HEK293 (cell line): ENCODE results near the gene HOXB9.

Experiments used
- CTCF ChIA-PET: fragments of 350-600 bp; formaldehyde crosslinking; extraction: SDS; loops from one replicate; lab custom pipeline; 2021; ENCODE audit warnings: antibody characterized with exemption; lab: Yijun Ruan, JAX
- POLR2A ChIA-PET: fragments of 300-600 bp; formaldehyde crosslinking; extraction: SDS; loops from one replicate; lab custom pipeline; 2020; ENCODE audit warnings: antibody characterized with exemption, inconsistent platforms; lab: Yijun Ruan, JAX
- H3K27ac ChIP-seq: fragments of 200-500 bp; sonication (Bioruptor generic); 2 replicates; pipeline ENCODE4 v1.5.1; 2014; ENCODE audit warnings: low read depth, low read length, control low read depth, inconsistent platforms; ENCODE audit errors: extremely low read depth
- H3K36me3 ChIP-seq, 2 experiments: fragments of 200-500 bp in 1 of 2; sonication (Bioruptor generic) in 1 of 2; 1 replicate in 1 of 2; 2 replicates in 1 of 2; pipeline ENCODE4 v1.5.1; 2014 to 2017; ENCODE audit warnings: inconsistent platforms in 2 of 2, low read length in 2 of 2; ENCODE audit not compliant: control insufficient read depth in 2 of 2, insufficient read depth in 1 of 2
- H3K4me1 ChIP-seq: fragments of 200-500 bp; sonication (Bioruptor generic); 2 replicates; pipeline ENCODE4 v1.5.1; 2014; ENCODE audit warnings: mild to moderate bottlenecking, low read length, inconsistent platforms; ENCODE audit not compliant: control insufficient read depth, insufficient read depth
- H3K4me3 ChIP-seq: 2 replicates; pipeline ENCODE4 v1.5.1; 2011; ENCODE audit warnings: low read depth, mild to moderate bottlenecking, control low read depth, low read length, moderate library complexity
- H3K9me3 ChIP-seq: fragments of 200-500 bp; sonication (Bioruptor generic); 2 replicates; pipeline ENCODE4 v1.5.1; 2014; ENCODE audit warnings: low read depth, low read length, inconsistent platforms; ENCODE audit not compliant: control insufficient read depth, insufficient read depth
- FEZF1 ChIP-seq: fragments of 450-650 bp; formaldehyde crosslinking; IDR thresholded peaks from 2 replicates; pipeline ENCODE4 v1.5.1; 2016; ENCODE audit warnings: missing biosample characterization, missing genetic modification characterization
- GFI1B ChIP-seq: fragments of 450-650 bp; formaldehyde crosslinking; IDR thresholded peaks from 2 replicates; pipeline ENCODE4 v1.5.1; 2016; ENCODE audit warnings: missing biosample characterization, missing genetic modification characterization
- GLI2 ChIP-seq: fragments of 450-650 bp; formaldehyde crosslinking; IDR thresholded peaks from 2 replicates; pipeline ENCODE4; 2017; ENCODE audit warnings: missing biosample characterization, missing genetic modification characterization, low read depth, borderline replicate concordance
- KLF10 ChIP-seq: fragments of 450-650 bp; IDR thresholded peaks from 2 replicates; pipeline ENCODE4 v1.5.1; 2018; ENCODE audit warnings: missing biosample characterization, mild to moderate bottlenecking, missing genetic modification characterization
- KLF16 ChIP-seq: fragments of 450-650 bp; formaldehyde crosslinking; IDR thresholded peaks from 2 replicates; pipeline ENCODE4 v1.5.1; 2017; ENCODE audit warnings: missing biosample characterization, missing genetic modification characterization
- SP7 ChIP-seq: fragments of 450-650 bp; formaldehyde crosslinking; IDR thresholded peaks from 2 replicates; pipeline ENCODE4 v1.5.1; 2016; ENCODE audit warnings: missing biosample characterization, missing genetic modification characterization
- ZBTB17 ChIP-seq: fragments of 450-650 bp; formaldehyde crosslinking; IDR thresholded peaks from 2 replicates; pipeline ENCODE4 v1.5.1; 2016; ENCODE audit warnings: missing biosample characterization, missing genetic modification characterization
- ZIC2 ChIP-seq: fragments of 450-650 bp; formaldehyde crosslinking; IDR thresholded peaks from 2 replicates; pipeline ENCODE4 v1.5.1; 2016; ENCODE audit warnings: missing biosample characterization, missing genetic modification characterization
- ZNF140 ChIP-seq: fragments of 450-650 bp; formaldehyde crosslinking; IDR thresholded peaks from 2 replicates; pipeline ENCODE4 v1.5.1; 2016; ENCODE audit warnings: missing biosample characterization, missing genetic modification characterization
- ZNF202 ChIP-seq: fragments of 450-650 bp; formaldehyde crosslinking; IDR thresholded peaks from 2 replicates; pipeline ENCODE4 v1.5.1; 2016; ENCODE audit warnings: missing biosample characterization, missing genetic modification characterization, borderline replicate concordance
- ZNF23 ChIP-seq: fragments of 450-650 bp; formaldehyde crosslinking; IDR thresholded peaks from 2 replicates; pipeline ENCODE4 v1.5.1; 2016; ENCODE audit warnings: missing biosample characterization, missing genetic modification characterization, borderline replicate concordance
- ZNF335 ChIP-seq: fragments of 450-650 bp; formaldehyde crosslinking; conservative IDR thresholded peaks from 2 replicates; pipeline ENCODE4 v1.5.1; 2016; ENCODE audit warnings: missing biosample characterization, missing genetic modification characterization
- ZNF341 ChIP-seq: fragments of 450-650 bp; formaldehyde crosslinking; IDR thresholded peaks from 2 replicates; pipeline ENCODE4; 2016; ENCODE audit warnings: low read depth, missing biosample characterization, missing genetic modification characterization
- ZNF350 ChIP-seq: fragments of 450-650 bp; formaldehyde crosslinking; IDR thresholded peaks from 2 replicates; pipeline ENCODE4 v1.5.0; 2017; ENCODE audit warnings: missing biosample characterization, mild to moderate bottlenecking, missing genetic modification characterization
- ZNF354C ChIP-seq: fragments of 450-650 bp; formaldehyde crosslinking; IDR thresholded peaks from 2 replicates; pipeline ENCODE4 v1.5.1; 2016; ENCODE audit warnings: missing biosample characterization, missing genetic modification characterization, low read depth, borderline replicate concordance
- ZNF366 ChIP-seq: fragments of 450-650 bp; formaldehyde crosslinking; conservative IDR thresholded peaks from 2 replicates; pipeline ENCODE4 v1.5.1; 2016; ENCODE audit warnings: missing biosample characterization, missing genetic modification characterization
- ZNF501 ChIP-seq: fragments of 450-650 bp; formaldehyde crosslinking; IDR thresholded peaks from 2 replicates; pipeline ENCODE4 v1.5.1; 2016; ENCODE audit warnings: missing biosample characterization, missing genetic modification characterization
- ZNF571 ChIP-seq: fragments of 450-650 bp; formaldehyde crosslinking; IDR thresholded peaks from 2 replicates; pipeline ENCODE4 v1.5.0; 2017; ENCODE audit warnings: missing biosample characterization, missing genetic modification characterization
- ZNF585B ChIP-seq: fragments of 450-650 bp; formaldehyde crosslinking; IDR thresholded peaks from 2 replicates; pipeline ENCODE4 v1.5.1; 2016; ENCODE audit warnings: missing biosample characterization, missing genetic modification characterization
- ZNF777 ChIP-seq: fragments of 450-650 bp; formaldehyde crosslinking; IDR thresholded peaks from 2 replicates; pipeline ENCODE4 v1.5.1; 2017; ENCODE audit warnings: missing biosample characterization, missing genetic modification characterization, borderline replicate concordance
- TF ChIP-seq, protein P1 (sequence below): fragments of 450-650 bp; formaldehyde crosslinking; IDR thresholded peaks from 2 replicates; pipeline ENCODE4 v1.5.1; 2016; ENCODE audit warnings: missing biosample characterization, missing genetic modification characterization
- TF ChIP-seq, protein P2 (sequence below): fragments of 450-650 bp; formaldehyde crosslinking; IDR thresholded peaks from 2 replicates; pipeline ENCODE4 v1.5.1; 2017; ENCODE audit warnings: missing biosample characterization, missing genetic modification characterization
- TF ChIP-seq, protein P3 (sequence below): fragments of 450-650 bp; formaldehyde crosslinking; IDR thresholded peaks from 2 replicates; pipeline ENCODE4 v1.5.1; 2016; ENCODE audit warnings: missing biosample characterization, missing genetic modification characterization
- TF ChIP-seq, protein P4 (sequence below): fragments of 450-650 bp; formaldehyde crosslinking; conservative IDR thresholded peaks from 2 replicates; pipeline ENCODE4 v1.5.1; 2016; ENCODE audit warnings: low read depth, missing biosample characterization, missing genetic modification characterization

HOXB9 gene

DNA sequence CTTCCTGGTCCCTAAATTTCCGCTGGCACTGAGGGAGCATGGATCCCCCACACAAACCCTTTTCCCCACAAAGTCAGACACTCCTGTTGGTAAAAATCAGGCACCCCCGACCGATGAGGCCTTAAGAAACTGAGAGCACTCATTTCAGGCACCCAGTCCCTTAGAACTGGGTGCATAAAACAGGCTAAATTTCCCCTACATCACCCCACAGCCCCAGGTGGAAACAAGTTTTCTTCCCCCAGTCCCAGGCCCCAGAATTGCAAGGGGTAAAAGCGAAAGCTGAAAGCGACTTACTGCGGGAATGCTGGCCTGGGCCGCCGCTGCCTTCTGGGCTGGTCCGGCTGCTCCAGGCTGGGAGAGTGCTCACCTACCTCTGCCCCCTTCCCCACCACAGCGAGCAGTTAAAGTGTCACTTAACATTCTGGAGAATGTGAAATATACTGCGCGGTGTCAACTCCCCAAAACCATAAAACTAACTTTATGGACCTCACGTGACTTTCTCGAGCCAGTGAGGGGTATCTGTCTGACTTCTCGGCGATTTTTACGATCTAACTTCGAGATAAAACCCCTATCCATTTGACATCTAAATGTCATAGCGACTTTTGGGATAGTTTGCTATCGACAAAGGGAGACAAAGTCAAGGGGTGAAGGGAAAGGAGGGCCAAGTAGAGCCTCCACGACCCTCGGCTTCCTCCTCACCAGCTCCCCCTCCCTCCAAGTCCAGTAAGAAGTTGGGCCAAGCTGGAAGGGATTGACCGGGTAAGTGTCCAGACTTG is 36.1 kb downstream of the HOXB9 start, which contains the start of gene HOXB3:
HOXB3 (minus strand) TSS at position 411 of the 776 bp plus-strand sequence. CDS start 37,767 bp downstream, outside the sequence.
- H3K4me3 ChIP-seq = no peak within 1 kb of the TSS
- peaks cover 0 to 29% of the 10 kb centered on the region in 2 experiments; a peak in 2 of 3 replicates for H3K36me3 ChIP-seq
- peaks cover 42% of the 10 kb centered on the region for H3K4me1 ChIP-seq
- ChIA-PET CTCF (interaction anchor here (0.6 to 6.0 kb wide), 6 partner anchors 29 to 570 kb away, joined by 3 to 52 read pairs (median 5); no protein-coding TSS in a partner anchor), POLR2A (interaction anchor here (0.6 kb wide), 2 partner anchors 10 to 542 kb away, joined by 3 read pairs; partner anchors contain the start of gene NFE2L1)
- no peaks in the 10 kb centered on the region for H3K9me3 ChIP-seq
- H3K27ac ChIP-seq = peak within 1 kb of the TSS; percentile 92
- TF ChIP-seq, protein P1, sequence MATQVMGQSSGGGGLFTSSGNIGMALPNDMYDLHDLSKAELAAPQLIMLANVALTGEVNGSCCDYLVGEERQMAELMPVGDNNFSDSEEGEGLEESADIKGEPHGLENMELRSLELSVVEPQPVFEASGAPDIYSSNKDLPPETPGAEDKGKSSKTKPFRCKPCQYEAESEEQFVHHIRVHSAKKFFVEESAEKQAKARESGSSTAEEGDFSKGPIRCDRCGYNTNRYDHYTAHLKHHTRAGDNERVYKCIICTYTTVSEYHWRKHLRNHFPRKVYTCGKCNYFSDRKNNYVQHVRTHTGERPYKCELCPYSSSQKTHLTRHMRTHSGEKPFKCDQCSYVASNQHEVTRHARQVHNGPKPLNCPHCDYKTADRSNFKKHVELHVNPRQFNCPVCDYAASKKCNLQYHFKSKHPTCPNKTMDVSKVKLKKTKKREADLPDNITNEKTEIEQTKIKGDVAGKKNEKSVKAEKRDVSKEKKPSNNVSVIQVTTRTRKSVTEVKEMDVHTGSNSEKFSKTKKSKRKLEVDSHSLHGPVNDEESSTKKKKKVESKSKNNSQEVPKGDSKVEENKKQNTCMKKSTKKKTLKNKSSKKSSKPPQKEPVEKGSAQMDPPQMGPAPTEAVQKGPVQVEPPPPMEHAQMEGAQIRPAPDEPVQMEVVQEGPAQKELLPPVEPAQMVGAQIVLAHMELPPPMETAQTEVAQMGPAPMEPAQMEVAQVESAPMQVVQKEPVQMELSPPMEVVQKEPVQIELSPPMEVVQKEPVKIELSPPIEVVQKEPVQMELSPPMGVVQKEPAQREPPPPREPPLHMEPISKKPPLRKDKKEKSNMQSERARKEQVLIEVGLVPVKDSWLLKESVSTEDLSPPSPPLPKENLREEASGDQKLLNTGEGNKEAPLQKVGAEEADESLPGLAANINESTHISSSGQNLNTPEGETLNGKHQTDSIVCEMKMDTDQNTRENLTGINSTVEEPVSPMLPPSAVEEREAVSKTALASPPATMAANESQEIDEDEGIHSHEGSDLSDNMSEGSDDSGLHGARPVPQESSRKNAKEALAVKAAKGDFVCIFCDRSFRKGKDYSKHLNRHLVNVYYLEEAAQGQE (tag by site-specific recombination) = peak; percentile 17; the same call in 1 of the 2 replicates
- no peak for TF ChIP-seq ZNF777 (tag by site-specific recombination)
- no peak; the same call in 1 of the 2 replicates for TF ChIP-seq ZNF335 (tag by site-specific recombination)
- peak; percentile 95 for TF ChIP-seq SP7 (tag by site-specific recombination)
- peak; percentile 59; the same call in 1 of the 2 replicates for TF ChIP-seq ZIC2 (tag by site-specific recombination)
- TF ChIP-seq, protein P2, sequence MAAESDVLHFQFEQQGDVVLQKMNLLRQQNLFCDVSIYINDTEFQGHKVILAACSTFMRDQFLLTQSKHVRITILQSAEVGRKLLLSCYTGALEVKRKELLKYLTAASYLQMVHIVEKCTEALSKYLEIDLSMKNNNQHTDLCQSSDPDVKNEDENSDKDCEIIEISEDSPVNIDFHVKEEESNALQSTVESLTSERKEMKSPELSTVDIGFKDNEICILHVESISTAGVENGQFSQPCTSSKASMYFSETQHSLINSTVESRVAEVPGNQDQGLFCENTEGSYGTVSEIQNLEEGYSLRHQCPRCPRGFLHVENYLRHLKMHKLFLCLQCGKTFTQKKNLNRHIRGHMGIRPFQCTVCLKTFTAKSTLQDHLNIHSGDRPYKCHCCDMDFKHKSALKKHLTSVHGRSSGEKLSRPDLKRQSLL (tag by site-specific recombination) = peak; percentile 93
- no peak for TF ChIP-seq ZNF585B (tag by site-specific recombination)
- no peak for TF ChIP-seq ZNF140 (tag by site-specific recombination)
- TF ChIP-seq, protein P3, sequence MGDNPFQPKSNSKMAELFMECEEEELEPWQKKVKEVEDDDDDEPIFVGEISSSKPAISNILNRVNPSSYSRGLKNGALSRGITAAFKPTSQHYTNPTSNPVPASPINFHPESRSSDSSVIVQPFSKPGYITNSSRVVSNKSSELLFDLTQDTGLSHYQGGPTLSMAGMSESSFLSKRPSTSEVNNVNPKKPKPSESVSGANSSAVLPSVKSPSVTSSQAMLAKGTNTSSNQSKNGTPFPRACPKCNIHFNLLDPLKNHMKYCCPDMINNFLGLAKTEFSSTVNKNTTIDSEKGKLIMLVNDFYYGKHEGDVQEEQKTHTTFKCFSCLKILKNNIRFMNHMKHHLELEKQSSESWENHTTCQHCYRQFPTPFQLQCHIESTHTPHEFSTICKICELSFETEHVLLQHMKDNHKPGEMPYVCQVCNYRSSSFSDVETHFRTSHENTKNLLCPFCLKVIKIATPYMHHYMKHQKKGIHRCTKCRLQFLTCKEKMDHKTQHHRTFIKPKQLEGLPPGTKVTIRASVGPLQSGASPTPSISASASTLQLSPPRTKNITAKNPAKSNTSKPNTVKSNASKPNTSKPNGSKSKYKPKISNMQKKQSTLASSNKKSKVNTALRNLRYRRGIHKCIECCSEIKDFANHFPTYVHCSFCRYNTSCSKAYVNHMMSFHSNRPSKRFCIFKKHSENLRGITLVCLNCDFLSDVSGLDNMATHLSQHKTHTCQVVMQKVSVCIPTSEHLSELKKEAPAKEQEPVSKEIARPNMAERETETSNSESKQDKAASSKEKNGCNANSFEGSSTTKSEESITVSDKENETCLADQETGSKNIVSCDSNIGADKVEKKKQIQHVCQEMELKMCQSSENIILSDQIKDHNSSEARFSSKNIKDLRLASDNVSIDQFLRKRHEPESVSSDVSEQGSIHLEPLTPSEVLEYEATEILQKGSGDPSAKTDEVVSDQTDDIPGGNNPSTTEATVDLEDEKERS = no peak
- peak; percentile 54; the same call in 1 of the 2 replicates for TF ChIP-seq GLI2
- TF ChIP-seq ZNF366 = peak; percentile 86
- no peak for TF ChIP-seq ZNF354C
- 0 out of 2 replicates have a peak, but pooled peaks have one; percentile 22 for TF ChIP-seq GFI1B (tag by site-specific recombination)
- peak; percentile 80 for TF ChIP-seq KLF16 (tag by site-specific recombination)
- no peak for TF ChIP-seq ZNF23
- TF ChIP-seq ZNF350 (tag by site-specific recombination) = no peak
- peak; percentile 91 for TF ChIP-seq FEZF1 (tag by site-specific recombination)
- TF ChIP-seq KLF10 (tag by site-specific recombination) = peak; percentile 83
- TF ChIP-seq ZNF341 (tag by site-specific recombination) = peak; percentile 83
- TF ChIP-seq ZNF202 (tag by site-specific recombination) = no peak
- TF ChIP-seq, protein P4, sequence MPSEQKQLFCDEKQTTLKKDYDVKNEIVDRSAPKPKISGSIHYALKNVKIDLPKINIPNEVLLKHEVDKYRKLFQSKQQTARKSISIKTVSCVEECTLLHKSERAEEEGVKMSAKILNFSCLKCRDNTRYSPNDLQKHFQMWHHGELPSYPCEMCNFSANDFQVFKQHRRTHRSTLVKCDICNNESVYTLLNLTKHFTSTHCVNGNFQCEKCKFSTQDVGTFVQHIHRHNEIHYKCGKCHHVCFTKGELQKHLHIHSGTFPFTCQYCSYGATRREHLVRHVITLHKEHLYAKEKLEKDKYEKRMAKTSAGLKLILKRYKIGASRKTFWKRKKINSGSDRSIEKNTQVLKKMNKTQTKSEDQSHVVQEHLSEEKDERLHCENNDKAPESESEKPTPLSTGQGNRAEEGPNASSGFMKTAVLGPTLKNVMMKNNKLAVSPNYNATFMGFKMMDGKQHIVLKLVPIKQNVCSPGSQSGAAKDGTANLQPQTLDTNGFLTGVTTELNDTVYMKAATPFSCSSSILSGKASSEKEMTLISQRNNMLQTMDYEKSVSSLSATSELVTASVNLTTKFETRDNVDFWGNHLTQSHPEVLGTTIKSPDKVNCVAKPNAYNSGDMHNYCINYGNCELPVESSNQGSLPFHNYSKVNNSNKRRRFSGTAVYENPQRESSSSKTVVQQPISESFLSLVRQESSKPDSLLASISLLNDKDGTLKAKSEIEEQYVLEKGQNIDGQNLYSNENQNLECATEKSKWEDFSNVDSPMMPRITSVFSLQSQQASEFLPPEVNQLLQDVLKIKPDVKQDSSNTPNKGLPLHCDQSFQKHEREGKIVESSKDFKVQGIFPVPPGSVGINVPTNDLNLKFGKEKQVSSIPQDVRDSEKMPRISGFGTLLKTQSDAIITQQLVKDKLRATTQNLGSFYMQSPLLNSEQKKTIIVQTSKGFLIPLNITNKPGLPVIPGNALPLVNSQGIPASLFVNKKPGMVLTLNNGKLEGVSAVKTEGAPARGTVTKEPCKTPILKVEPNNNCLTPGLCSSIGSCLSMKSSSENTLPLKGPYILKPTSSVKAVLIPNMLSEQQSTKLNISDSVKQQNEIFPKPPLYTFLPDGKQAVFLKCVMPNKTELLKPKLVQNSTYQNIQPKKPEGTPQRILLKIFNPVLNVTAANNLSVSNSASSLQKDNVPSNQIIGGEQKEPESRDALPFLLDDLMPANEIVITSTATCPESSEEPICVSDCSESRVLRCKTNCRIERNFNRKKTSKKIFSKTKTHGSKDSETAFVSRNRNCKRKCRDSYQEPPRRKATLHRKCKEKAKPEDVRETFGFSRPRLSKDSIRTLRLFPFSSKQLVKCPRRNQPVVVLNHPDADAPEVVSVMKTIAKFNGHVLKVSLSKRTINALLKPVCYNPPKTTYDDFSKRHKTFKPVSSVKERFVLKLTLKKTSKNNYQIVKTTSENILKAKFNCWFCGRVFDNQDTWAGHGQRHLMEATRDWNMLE (tag by site-specific recombination) = peak; percentile 14; the same call in 1 of the 2 replicates
- TF ChIP-seq ZBTB17 (tag by site-specific recombination) = peak; percentile 78
- no peak for TF ChIP-seq ZNF571 (tag by site-specific recombination)
- peak; percentile 82; the same call in 1 of the 2 replicates for TF ChIP-seq ZNF501
